Gastrocnemius medialis (tissue), 4 donors: ENCODE results near the gene FBXL17.

ENCODE experiments used
- POLR2A ChIP-seq, 2 donors: fragments of 450-650 bp; IDR thresholded peaks; one replicate each; pipeline ENCODE4 v1.6.1; 2017; ENCODE audit warnings: antibody characterized with exemption in 2 of 2, mild to moderate bottlenecking in 2 of 2, moderate library complexity in 2 of 2
- TF ChIP-seq, protein P1 (sequence below), 5 experiments: fragments of 450-650 bp in 3 of 5; fragments of 200-600 bp in 2 of 5; sonication (generic) in 2 of 5; IDR thresholded peaks in 4 of 5; conservative IDR thresholded peaks in 1 of 5; 1 replicate in 4 of 5; 2 replicates in 1 of 5; pipeline ENCODE4 v1.5.1; 2016 to 2019; ENCODE audit warnings: antibody characterized with exemption in 5 of 5, mild to moderate bottlenecking in 3 of 5, moderate library complexity in 3 of 5

DNA sequence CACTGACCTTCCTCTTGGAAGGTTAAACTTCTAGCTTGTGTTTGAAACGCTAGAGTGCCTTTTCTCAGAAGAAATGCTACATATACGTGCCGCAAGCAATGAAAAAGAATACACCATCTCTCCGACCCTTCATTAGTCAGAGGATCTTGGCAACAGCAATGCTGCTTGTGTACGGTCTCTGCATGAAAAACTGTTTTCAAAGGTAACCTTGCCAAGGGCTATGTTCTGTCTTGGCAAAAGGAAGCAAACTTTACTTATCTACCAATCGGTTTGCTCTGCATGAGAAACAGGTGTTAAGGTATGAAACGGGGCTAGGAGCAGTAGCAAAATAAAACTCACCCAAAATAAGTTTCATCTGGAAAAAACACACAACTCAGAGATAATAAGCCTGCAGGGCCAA is 297.8 kb downstream of the FBXL17 start:
- TF ChIP-seq POLR2A (IDR thresholded peaks at IDR 0.05): no peak
- TF ChIP-seq, protein P1, sequence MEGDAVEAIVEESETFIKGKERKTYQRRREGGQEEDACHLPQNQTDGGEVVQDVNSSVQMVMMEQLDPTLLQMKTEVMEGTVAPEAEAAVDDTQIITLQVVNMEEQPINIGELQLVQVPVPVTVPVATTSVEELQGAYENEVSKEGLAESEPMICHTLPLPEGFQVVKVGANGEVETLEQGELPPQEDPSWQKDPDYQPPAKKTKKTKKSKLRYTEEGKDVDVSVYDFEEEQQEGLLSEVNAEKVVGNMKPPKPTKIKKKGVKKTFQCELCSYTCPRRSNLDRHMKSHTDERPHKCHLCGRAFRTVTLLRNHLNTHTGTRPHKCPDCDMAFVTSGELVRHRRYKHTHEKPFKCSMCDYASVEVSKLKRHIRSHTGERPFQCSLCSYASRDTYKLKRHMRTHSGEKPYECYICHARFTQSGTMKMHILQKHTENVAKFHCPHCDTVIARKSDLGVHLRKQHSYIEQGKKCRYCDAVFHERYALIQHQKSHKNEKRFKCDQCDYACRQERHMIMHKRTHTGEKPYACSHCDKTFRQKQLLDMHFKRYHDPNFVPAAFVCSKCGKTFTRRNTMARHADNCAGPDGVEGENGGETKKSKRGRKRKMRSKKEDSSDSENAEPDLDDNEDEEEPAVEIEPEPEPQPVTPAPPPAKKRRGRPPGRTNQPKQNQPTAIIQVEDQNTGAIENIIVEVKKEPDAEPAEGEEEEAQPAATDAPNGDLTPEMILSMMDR (IDR thresholded peaks at IDR 0.05 in 4 of 5, conservative IDR thresholded peaks at IDR 0.05 in 1 of 5): no peak
